GM18951 (cell line): ENCODE data around the gene ASIC4.

Experiments used
- POLR2A ChIP-seq: IDR thresholded peaks from 4 replicates; pipeline ENCODE4 v1.6.1; 2011; ENCODE audit warnings: mild to moderate bottlenecking; ENCODE audit not compliant: insufficient read length, insufficient read depth; ENCODE audit errors: extremely low read depth
- in situ Hi-C: fragments of 300-500 bp; cut with MboI; formaldehyde crosslinking; loops from one replicate; pipeline ENCODE4 v1.12.0; 2022; ENCODE audit warnings: low sequenced_read_pairs, mixed read lengths, inconsistent platforms; ENCODE audit not compliant: unreplicated experiment

ASIC4 gene

DNA sequence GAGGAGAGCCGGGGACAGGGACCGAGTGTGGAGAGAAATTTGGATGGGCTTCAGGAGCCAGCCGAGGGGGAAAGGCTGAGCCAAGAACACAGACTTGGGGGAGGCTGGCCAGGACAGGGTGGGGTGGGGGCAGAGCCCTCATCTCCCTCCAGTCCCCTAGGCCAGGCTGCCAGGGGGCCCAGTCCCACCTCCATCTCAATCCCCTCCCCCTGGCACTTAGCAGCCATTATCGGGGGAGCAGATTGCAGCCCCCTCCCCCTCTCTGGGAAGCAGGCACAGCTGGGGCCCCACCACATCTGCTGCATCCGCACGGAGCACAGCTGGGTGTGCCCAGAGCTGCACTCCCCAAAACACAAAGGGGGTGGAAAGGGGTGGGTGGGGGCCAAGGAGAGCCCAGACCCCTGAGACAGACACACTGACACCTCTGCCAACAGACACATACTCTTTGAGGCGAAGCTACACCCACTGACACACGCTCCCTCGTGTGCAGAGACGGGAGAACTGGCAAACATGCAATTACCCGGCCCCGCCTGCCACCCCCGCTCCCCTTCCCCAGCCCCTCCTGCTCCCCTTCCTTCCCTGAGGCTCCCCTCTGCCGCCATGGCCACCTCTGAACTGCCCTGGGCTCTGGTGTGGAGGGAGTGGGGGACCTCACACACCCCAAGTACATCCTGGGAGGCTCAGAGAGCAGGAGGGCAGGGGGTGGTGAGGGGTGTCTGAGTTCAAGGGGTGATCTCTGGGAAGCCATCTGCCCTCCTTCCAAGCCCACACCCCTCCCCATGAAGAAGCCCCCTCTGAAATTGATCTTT, 5.1 kb upstream of the ASIC4 start:
- in situ Hi-C loops: no loop called here
- no peak for TF ChIP-seq POLR2A

DNA sequence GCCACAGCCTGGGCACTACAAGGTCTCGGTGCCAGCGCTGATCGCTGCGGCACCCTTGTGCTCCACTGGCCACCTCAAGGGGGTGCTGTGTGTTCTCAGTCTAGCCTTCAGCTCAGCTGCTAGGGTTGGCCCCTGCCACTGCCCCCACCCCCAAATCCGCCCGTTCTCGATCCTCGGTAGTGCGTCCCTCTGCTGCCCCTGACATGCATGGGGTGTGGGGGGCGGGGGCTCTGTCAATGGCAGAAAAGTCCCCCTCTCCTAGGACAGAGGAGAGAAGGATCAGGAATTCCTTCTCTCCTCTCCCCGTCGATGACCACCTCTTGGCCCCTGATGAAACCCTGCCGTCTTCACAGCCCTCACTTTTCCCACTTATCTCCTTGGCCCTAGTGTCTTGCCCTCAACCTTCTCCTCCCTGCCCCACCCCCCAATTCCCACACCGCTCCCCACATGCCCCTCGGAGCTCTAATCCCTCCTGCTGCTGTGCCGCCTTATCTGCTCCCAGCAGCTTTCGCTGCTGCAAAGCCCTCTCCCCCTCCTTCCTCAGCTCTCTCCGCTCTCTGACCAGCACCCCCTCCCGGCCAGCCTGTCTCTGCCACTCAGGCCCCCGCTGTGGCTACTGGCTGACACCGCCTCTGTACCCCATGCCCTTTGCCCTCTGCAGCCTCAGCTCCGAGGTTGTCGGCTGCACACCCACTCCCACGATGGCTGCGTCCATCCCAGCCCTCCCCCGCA, 4.3 kb upstream of the ASIC4 start:
- no peak for TF ChIP-seq POLR2A
- in situ Hi-C loops: no loop called here

- in situ Hi-C loops: no loop called here
- TF ChIP-seq POLR2A: no peak
Observed at GRCh38 chr2:219510512-219511135, 3.7 kb upstream of the ASIC4 start.

GRCh38 chr2:219511547-219512325, 2.5 kb upstream of the ASIC4 start:
- in situ Hi-C loops: no loop called here
- no peak for TF ChIP-seq POLR2A

- in situ Hi-C loops: no loop called here
- no peak for TF ChIP-seq POLR2A
Observed at GRCh38 chr2:219512524-219513216, 1.6 kb upstream of the ASIC4 start.

DNA sequence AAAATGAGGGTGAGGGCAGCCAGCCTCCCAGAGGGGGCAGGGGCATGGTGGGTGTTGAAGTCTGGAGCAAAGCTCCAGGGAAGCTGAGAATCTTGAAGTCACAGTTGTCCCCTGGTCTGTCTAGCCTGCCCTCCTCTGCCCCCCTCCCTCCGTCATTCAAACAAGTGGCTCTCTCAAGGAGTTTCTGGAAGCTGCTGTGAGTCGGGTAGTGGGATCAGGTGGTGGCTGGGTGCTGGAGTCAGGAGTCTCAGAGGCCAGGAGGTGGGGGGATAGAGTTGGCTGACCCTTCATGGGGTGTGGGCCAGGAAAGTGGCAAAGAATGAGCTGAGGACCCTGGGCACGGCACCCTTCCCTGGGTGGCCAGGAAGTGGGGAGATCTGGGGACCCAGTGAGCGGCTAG, 495 bp upstream of the ASIC4 start:
- in situ Hi-C loops: no loop called here
- no peak for TF ChIP-seq POLR2A

DNA sequence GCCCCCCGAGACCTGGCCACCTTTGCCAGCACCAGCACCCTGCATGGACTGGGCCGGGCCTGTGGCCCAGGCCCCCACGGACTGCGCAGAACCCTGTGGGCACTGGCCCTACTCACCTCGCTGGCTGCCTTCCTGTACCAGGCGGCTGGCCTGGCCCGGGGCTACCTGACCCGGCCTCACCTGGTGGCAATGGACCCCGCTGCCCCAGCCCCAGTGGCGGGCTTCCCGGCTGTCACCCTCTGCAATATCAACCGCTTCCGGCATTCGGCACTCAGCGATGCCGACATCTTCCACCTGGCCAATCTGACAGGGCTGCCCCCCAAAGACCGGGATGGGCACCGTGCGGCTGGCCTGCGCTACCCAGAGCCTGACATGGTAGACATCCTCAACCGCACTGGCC, 554 bp downstream of the ASIC4 start:
- no peak for TF ChIP-seq POLR2A
- in situ Hi-C loops: no loop called here

DNA sequence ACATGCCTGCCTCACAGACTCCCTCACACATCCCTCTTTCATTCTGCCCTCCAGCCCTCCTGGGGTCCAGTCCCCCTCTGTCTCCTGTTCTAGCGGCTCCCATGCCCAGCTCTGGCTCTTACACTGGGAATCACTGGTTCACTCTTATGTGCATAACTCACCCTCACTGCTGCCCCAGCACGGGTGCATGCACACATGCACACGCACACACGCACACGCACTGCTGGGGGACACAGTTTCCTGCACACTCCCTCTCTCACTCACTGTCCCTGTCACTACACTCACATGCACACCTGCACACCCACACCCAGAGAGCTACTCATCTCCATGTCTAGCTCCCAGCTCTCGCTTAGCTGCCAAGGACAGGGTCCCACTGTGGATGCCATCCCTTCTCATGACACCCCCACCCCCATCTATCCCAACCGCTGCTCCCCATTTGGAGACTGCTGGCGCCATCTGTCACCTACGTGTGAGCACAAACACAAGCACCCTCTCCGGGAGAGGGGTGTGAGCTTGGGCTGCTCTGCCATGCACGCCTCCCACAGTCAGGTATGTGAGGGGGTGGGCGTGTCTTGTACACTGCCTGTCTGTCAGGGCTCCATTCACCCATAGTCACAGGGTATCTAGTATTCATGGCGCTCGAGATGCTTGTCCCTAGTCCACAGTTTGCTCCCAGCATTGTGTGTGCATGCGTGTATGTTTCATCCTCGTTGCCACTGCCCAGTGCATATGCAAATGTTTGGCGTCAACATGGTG, 1.8 kb downstream of the ASIC4 start:
- TF ChIP-seq POLR2A: no peak

GRCh38 chr2:219516888-219517287, 2.6 kb downstream of the ASIC4 start:
- in situ Hi-C loops: no loop called here

More for the DNA sequence above, 1.8 kb downstream of the ASIC4 start:
- in situ Hi-C loops: no loop called here

GRCh38 chr2:219517954-219518778, 3.9 kb downstream of the ASIC4 start:
- TF ChIP-seq POLR2A: no peak
- in situ Hi-C loops: no loop called here

More at GRCh38 chr2:219516888-219517287, 2.6 kb downstream of the ASIC4 start:
- no peak for TF ChIP-seq POLR2A

DNA sequence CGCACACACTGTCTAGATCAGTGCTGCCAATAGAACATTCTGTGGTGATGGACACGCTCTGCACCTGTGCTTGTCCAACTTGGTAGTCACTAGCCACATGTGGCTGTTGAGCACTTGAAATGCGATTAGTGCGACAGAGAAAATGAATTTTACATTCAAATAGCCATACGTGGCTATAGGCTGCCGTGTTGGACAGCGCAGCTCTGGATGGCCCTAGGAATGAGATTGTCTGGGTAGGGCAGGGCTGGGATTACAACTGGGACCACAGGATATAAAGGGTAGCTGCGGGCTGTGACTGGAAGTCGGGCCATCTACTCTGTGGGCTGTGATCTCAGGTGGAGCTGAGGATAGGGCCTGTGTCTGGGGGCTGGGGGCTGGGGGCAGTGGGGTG, 5.2 kb downstream of the ASIC4 start:
- in situ Hi-C loops: no loop called here
- no peak for TF ChIP-seq POLR2A
